Hematopoietic multipotent progenitor cell treated with erythropoietin and hydrocortisone succinate and interleukin-3 and kit ligand, for 8 days (in vitro differentiated cells): ENCODE data around the gene SIRPA.

Experiments
- DNase-seq: peaks from one replicate; pipeline ENCODE4 v3.0.0-alpha.2; 2015

SIRPA gene

GRCh38 chr20:1888796-1889463 lies 6.3 kb upstream of the SIRPA start:
- DNase-seq = no peak

- no peak for DNase-seq
Measured at GRCh38 chr20:1890469-1891262, 4.5 kb upstream of the SIRPA start.

DNA sequence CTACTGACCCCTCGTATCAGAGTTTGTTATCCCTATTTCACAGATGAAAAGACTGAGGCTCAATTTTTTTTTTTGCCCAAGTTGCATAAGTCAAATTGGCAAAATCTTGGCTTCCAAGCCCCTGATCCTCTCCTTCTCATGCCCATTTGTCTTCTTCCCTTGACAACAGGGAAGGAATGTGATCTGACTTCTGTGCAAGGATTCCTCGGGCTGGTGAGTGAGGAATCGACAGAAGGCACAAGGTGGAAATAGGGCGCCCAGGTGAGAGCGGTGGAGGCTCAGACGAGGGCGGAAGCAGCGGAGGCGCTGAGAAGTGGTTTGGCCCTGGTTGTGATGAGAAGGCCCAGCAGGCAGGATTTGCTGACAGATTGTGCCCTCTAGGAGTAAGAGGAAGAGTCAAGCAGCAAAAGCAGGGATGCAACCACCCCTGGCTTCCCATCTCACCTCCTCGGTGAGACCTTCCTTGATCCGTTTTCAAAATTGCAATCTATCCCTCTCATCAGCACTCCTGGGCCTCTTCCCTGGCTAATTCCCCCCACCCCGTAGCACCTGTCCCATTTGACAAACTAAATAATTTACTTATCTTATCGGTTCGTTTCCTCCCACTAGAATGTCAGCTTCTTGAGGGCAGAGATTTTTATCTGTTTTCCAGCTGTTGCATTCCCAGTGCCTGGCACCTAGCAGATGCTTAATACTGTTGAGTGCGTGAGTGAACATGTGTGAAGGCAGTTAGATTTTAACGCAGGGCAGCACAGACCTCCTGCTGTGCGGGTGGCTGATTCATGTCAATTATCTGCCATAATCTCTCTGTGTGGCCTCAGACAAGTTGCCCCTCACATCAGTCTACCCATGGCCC lies 3.7 kb upstream of the SIRPA start:
- no peak for DNase-seq

DNA sequence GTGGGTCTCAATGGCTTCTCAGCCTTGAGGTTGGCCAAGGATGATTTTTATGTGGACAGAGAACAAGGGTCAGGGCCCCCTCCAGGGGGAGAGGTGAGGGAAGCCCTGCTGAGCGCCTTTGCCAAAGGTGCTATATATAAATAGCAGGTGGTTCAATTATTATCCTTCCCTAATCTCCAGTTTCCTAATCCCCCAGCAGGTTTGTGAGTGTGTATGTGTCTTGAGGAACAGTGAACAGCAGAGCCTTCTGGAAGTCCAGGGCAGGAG lies 3.2 kb upstream of the SIRPA start:
- DNase-seq = no peak

- DNase-seq = no peak
Measured at GRCh38 chr20:1893721-1894470, 1.3 kb upstream of the SIRPA start.

- no peak for DNase-seq
Measured at GRCh38 chr20:1894471-1894950, 696 bp upstream of the SIRPA start.

GRCh38 chr20:1895674-1896483 lies 672 bp downstream of the SIRPA start:
- no peak for DNase-seq

DNA sequence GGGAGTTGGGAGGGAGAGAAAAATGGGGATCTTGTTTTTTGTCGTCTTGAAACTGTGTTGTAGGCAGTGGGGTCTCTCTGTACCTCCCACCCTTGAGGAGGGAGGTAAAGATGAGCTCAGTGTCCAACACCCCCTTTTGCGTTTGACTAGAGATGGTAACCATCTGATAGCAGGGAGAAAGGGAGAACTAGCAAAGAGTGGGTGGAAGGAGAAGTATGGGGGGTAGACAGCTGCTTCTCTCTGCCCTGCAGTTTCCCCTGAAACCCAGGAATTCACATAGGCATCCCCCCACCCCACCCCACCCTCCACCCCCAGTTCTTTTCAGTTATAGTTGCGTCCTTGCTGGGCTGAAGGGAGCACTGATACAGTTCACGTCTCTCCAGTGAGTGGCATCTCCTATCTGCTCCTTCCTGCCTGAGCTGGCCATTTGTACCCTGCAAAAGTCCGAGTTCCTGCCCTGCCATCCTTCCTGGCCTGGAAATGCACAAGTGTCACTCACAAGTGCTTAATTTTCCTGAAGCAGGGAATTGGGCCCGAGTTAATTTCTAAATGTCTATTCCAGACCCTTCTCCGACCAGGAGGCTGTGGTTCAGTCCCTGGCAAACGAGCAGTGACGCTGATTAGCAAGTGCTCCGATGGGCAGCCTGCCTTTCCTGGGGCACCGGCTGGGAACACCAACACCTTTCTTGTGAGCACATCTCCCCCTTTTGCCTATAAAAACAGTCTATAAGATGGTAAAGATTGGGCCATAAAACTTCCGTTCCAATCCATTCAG lies 1.5 kb downstream of the SIRPA start:
- no peak for DNase-seq

DNA sequence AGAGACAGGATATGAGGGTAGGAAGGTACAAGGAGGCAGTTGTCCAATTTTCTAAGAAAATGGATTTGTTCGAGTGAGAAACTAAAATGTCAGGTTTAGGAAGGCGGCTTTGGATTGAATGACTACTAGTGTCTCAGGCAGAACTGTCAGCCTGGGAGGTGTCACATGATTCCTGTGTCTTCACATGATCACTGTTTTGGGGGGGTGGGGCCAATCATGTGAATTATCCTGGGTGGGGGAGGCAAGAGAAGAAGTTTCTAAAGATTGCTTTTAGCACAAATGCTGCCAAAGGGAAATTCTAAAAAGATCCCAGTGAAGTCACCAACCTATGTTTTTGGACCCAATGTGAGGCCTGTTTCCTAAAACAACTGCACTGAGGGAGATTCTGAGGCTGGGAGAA lies 2.3 kb downstream of the SIRPA start:
- DNase-seq = no peak

DNA sequence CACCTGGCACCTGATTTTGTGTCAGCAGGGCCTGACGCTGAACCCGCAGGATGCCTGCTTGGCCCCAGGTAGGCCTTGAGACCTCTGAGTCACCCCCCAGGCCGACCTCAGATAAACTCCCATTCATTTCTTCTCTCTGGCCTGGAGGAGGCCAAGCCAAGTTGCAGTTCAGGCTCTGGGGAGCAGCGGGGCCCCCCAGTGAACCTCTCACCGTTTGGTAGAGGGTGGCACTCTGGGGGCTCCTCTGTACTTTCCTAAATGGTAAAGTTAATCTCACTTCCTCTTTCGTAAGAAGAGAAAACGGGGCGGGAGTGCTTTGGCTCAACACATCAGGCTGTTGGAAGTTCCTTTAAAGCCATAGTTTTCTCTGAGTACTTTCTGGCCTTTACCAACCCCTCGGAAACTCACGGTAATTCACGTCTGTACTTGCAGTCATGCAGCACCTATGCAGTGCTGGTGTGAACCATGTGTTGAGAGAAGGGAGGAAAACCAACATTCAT lies 2.8 kb downstream of the SIRPA start:
- DNase-seq = no peak

DNA sequence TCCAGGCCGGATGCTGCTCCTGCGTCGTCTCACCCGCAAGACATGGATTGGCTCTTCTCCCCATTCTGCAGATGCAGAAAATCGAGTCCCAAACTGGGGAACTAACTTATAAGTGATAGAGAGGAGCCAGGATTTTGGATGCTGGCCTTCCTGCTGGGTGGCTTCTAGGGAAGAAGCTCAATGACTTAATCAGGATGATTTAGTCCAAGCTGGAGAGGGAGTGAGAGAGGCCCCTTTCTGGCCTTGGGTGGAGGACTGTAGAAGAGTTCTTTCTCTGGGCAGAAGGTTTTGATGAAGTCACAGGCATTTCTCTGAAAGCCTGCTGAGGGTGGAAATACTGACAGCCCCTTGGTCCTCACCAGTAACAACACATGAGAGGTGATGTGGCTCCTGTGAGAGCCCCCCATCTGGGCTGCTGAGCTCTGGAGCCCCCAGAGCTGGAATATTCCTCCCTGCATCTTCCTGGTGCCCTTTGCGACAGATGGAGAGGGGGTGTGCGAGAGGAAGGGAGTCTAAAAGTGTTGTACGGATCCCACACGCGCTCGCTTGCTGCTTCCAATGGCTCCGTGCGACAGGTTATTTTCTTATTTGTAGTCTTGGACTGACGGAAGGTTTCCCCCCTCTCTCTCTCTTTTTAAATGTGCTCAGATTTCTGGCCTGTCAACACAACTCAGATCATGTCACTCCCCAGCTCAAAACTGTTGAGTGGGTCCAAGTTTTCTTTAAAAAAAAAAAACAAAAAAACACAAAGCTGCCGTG lies 3.5 kb downstream of the SIRPA start:
- DNase-seq = no peak

DNA sequence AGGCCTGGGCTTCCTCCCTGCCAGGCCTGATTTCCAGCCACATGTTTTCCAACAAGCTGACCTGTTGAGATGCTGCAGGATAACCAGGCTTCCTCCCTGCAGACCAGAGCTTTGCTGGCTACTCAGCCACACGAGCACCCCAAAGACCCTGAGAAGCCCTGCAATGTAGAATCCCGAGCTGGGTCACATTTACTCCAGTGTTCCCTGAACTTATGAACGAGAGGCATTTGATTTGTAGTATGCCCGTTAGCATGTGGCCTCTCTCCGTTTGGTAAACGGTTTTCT lies 4.0 kb downstream of the SIRPA start:
- no peak for DNase-seq

DNA sequence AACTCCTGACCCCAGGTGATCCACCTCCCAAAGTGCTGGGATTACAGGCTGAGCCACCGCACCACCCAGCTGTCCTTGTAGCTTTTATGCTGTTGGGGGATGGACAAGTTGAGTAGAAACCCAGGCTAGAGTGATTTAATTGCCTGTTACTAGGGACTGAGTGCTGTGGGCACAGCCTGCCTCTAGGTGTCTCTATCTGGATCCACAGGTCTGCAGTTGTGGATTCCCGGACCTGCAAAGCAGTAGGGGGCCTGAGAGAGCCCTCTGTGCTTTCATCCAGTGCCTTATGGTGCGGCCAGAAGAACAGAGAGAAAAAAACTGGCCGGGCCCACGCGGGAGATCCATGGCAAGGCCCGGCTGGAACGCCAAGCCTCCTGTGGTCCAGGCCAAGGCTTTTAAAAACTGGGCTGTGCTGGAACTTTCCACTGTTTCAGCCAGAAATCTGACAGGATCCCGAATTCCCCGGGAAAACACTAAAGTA lies 5.2 kb downstream of the SIRPA start:
- DNase-seq = peak; percentile 42

DNA sequence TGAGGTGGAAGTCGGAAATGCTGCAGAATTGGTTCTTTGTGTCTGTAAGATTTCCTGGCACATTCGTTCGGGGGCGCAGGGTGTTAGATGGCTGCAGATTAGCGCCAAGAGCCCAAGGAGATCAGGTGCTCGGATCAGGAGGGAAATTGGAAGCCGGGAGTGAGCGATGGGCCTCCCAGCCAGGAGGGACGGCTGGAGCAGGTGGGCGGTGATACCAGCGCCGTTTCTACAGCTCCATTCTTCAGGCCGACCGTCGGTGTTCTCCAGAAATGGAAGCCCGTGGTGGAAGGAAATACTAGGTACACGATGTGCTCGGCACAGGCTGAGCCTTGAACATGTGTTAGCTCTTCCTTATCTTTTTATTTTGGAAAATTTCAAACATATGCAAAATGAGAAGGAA lies 6.5 kb downstream of the SIRPA start:
- no peak for DNase-seq

DNA sequence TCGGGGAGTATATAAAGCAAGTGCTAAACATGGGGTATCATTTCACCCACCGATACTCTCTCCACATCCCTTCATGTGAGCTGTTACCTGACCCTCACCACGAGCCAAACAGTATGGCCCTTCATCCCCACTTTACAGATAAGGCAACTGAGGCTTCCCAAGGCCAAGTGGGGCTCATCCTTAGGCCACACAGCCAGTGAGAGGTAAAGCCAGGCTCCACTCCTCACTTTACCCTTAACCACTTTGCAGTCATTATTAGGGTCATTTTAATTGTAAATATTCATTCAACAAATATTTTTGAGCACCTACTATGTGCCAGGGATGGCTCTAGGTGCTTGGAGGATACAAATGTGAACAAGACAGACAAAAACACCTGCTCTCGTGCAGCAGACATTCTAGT lies 7.0 kb downstream of the SIRPA start:
- DNase-seq = no peak

DNA sequence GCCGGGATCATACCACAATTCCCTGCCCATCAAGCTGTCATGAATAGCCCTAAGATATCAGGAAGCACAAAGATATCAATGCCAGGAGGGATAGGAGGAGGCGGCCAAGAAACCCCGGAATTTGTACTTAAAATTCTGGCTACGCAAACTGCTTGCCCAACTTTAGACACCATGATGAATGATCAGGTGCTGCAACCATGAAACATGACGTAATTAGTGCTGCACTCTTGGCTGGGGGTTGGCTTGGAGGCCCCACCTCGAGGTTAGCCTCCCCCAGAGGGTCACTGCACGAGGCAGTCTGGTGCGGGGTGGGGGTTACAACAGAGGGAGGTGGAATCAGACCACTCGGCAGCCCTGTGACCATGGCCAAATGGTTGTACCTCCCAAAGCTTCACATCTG lies 8.9 kb downstream of the SIRPA start:
- no peak for DNase-seq

- no peak for DNase-seq
Measured at GRCh38 chr20:1905009-1905408, 9.8 kb downstream of the SIRPA start.

DNA sequence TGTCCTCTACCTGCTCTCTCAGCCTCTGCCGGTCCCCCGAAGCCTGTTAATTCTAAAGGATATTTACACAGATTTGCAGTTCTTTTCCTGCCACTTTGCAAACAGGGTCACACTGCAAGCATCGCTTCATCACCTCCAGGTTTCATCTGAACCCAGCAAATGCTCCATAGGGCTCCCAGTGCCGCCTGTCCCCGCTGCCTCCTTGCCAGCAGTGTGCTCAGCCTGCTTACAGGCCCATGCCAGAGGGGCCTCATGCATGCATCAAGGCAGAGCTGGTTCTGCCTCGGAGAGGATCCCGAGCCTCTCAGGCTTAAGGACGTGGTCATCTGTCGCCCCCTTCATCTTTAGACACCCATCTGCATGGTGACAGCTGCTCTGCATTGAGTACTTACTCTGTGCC lies 10.5 kb downstream of the SIRPA start:
- DNase-seq = no peak

GRCh38 chr20:1906361-1907051 lies 11.3 kb downstream of the SIRPA start:
- no peak for DNase-seq

- no peak for DNase-seq
Measured at GRCh38 chr20:1907586-1907985, 12.4 kb downstream of the SIRPA start.
